Peyer's patch (tissue), 4 donors: ENCODE measurements around the gene STAT6.
"Not testable (repeated sequence)": the region's sequence is repeated elsewhere in the genome, so short reads cannot be mapped to it uniquely, and the experiment has no call there.

Source experiments
- CTCF ChIP-seq, 6 experiments: fragments of 450-650 bp in 4 of 6; fragments of 200-600 bp in 2 of 6; sonication (generic) in 1 of 6; IDR thresholded peaks; one replicate each; pipeline ENCODE4 v1.5.1; 2017 to 2019; ENCODE audit warnings: antibody characterized with exemption in 6 of 6, mild to moderate bottlenecking in 3 of 6, moderate library complexity in 1 of 6
- POLR2A ChIP-seq, 2 donors: fragments of 450-650 bp; IDR thresholded peaks; one replicate each; pipeline ENCODE4 v1.5.1; 2017; ENCODE audit warnings: antibody characterized with exemption in 2 of 2, mild to moderate bottlenecking in 2 of 2, moderate library complexity in 2 of 2

GRCh38 chr12:57073566-57074450 is 37.4 kb downstream of the STAT6 start:
- TF ChIP-seq CTCF, POLR2A (IDR thresholded peaks at IDR 0.05): not testable (repeated sequence)
